K562 (cell line): ENCODE measurements around the gene HYOU1. TPM values are rescaled to one million over a fixed set of nuclear protein-coding genes. Genes with fewer than 3 reads are reported as not detected.

Experiments used
- ARID2 ChIP-seq: fragments of 450-650 bp; IDR thresholded peaks from 2 replicates; pipeline ENCODE4 v1.6.1; 2017; ENCODE audit warnings: antibody characterized with exemption, mild to moderate bottlenecking
- E2F3 ChIP-seq: fragments of 250-450 bp; sonication (Bioruptor Pico); IDR thresholded peaks from 2 replicates; pipeline ENCODE4 v1.4.0; 2020; ENCODE audit warnings: mild to moderate bottlenecking
- ESRRB ChIP-seq: fragments of 250-450 bp; sonication (Bioruptor Pico); IDR thresholded peaks from 2 replicates; pipeline ENCODE4 v1.5.0; 2020; ENCODE audit warnings: mild to moderate bottlenecking, moderate library complexity, borderline replicate concordance
- HMGN3 ChIP-seq: IDR thresholded peaks from 2 replicates; pipeline ENCODE4 v1.6.1; 2011; ENCODE audit warnings: borderline replicate concordance, low read depth, mild to moderate bottlenecking, mixed read lengths, low read length; ENCODE audit not compliant: insufficient read length; ENCODE audit errors: extremely low read depth
- MAFG ChIP-seq: fragments of 450-650 bp; conservative IDR thresholded peaks from 2 replicates; pipeline ENCODE4 v1.6.1; 2016; ENCODE audit warnings: missing genetic modification characterization, missing compliant biosample characterization
- NR2C1 ChIP-seq, 2 experiments: fragments of 450-650 bp; IDR thresholded peaks; 2 replicates each; pipeline ENCODE4 v1.6.1; 2017; ENCODE audit warnings: mild to moderate bottlenecking in 2 of 2, antibody characterized with exemption in 1 of 2, inconsistent platforms in 1 of 2, missing compliant biosample characterization in 1 of 2, missing genetic modification characterization in 1 of 2
- POLR3A ChIP-seq: IDR thresholded peaks from 2 replicates; pipeline ENCODE4 v1.6.1; 2011; ENCODE audit warnings: borderline replicate concordance, mild to moderate bottlenecking, moderate library complexity; ENCODE audit not compliant: insufficient read length, insufficient read depth; ENCODE audit errors: extremely low read depth
- RFX5 ChIP-seq: IDR thresholded peaks from 2 replicates; pipeline ENCODE4 v1.6.1; 2011; ENCODE audit warnings: low read depth, mild to moderate bottlenecking, improper control_type of control experiment, low read length
- SMC3 ChIP-seq: conservative IDR thresholded peaks from 2 replicates; pipeline ENCODE4 v1.6.1; 2011; ENCODE audit warnings: low read depth, low read length, improper control_type of control experiment; ENCODE audit not compliant: insufficient read depth
- SRSF3 ChIP-seq: fragments of 200-400 bp; formaldehyde crosslinking; IDR thresholded peaks from 2 replicates; pipeline ENCODE4 v1.6.1; 2016; ENCODE audit warnings: mild to moderate bottlenecking, low read length, moderate library complexity; ENCODE audit not compliant: insufficient read depth
- YY1 ChIP-seq, 3 experiments: IDR thresholded peaks; 2 replicates each; pipeline ENCODE4 v1.6.1; 2011; ENCODE audit warnings: low read length in 2 of 3, mild to moderate bottlenecking in 2 of 3, moderate library complexity in 2 of 3, borderline replicate concordance in 1 of 3, control low read depth in 1 of 3, low read depth in 1 of 3; ENCODE audit not compliant: insufficient read depth in 3 of 3, insufficient replicate concordance in 2 of 3, control insufficient read depth in 1 of 3, insufficient read length in 1 of 3; ENCODE audit errors: extremely low read depth in 1 of 3
- ZNF830 ChIP-seq: fragments of 250-450 bp; sonication (Bioruptor Pico); IDR thresholded peaks from 2 replicates; pipeline ENCODE4 v1.5.0; 2021; ENCODE audit warnings: mild to moderate bottlenecking
- polyA plus RNA-seq, 8 experiments: library from polyadenylated mRNA; depleted of rRNA in 4 of 8; stranded (reverse) in 5 of 8; unstranded in 3 of 8; fragments of >200 nt; fragmentation: Nextera tagmentation in 2 of 8; fragmentation: Illumina TruSeq in 1 of 8; extraction: Ambion mirVana in 2 of 8; extraction: Trizol in 1 of 8; gene quantifications; 2 replicates each; pipeline versions ENCODE4 v1.2.1 to v1.2.3, GENCODE V29; 2011 to 2014; ENCODE audit warnings: inconsistent platforms in 1 of 8, missing spikeins in 1 of 8
- total RNA-seq, 7 experiments: library from RNA; depleted of rRNA in 6 of 7; stranded (reverse); fragments of >200 nt in 6 of 7; fragmentation: Illumina TruSeq in 2 of 7; extraction: Trizol in 2 of 7; gene quantifications; 2 replicates each; pipeline versions ENCODE4 v1.2.1 to v1.2.3, GENCODE V29; 2011 to 2021; ENCODE audit warnings: low replicate concordance in 1 of 7
- TF ChIP-seq, protein P1 (sequence below), 2 experiments: fragments of 150-350 bp in 1 of 2; IDR thresholded peaks; 2 replicates each; pipeline ENCODE4 v1.6.1; 2012 to 2016; ENCODE audit warnings: low read depth in 2 of 2, low read length in 2 of 2, mild to moderate bottlenecking in 1 of 2, moderate library complexity in 1 of 2
- TF ChIP-seq, protein P2 (sequence below): fragments of 450-650 bp; conservative IDR thresholded peaks from 2 replicates; pipeline ENCODE4 v1.6.1; 2016; ENCODE audit warnings: missing genetic modification characterization, low read depth, mild to moderate bottlenecking, missing compliant biosample characterization, moderate library complexity
- TF ChIP-seq, protein P3 (sequence below): IDR thresholded peaks from 2 replicates; pipeline ENCODE4 v1.6.1; 2011; ENCODE audit not compliant: insufficient read length; ENCODE audit errors: extremely low read depth
- TF ChIP-seq, protein P4 (sequence below): sonication (generic); formaldehyde crosslinking; IDR thresholded peaks from 2 replicates; pipeline ENCODE4 v1.8.0; 2022; ENCODE audit warnings: mild to moderate bottlenecking, low read depth, missing genetic modification reagents
- TF ChIP-seq, protein P5 (sequence below): fragments of 450-650 bp; IDR thresholded peaks from one replicate; pipeline ENCODE4 v1.6.1; 2018; ENCODE audit warnings: mild to moderate bottlenecking, moderate library complexity; ENCODE audit not compliant: partially characterized antibody

The HYOU1 gene
- total and polyA plus RNA-seq, 9 of the 15 experiments (the other 6 are each of a cell fraction or from before 2014, with no cell fraction given): 19.5 to 197 (median 128) TPM

DNA sequence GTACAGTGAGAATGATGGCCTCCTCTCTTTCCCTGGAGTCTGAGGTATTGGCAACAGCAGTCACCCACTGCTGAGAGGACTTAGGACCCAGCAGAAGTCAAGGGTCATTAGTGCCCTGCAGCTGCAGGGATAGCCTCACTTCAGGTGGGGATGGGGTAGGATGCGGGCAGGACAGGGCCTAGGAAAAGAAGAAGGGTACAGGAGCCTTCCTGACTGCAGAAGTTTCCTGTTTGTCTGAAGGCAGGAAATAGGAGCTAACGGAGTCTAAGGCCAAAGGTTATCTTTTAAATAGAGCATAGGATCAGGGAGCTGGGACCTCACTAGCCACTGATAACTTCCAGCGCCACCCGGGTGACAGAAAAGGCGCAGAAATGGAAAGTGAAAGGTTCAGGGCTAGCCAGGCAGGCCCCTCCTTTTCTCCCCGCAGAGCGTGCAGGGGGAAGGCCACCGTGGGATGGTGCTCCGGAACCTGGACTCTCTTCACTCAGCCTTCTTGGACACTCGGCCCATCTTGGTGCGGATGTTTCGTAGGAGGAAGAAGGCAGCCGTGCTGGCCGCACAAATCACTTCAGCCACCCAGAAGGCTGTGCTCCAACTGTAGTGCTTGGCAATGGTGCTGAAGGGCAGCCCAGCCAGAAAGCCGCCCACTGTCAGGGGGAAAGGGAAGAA lies 32.4 kb downstream of the HYOU1 start (continued):
- TF ChIP-seq, protein P1, sequence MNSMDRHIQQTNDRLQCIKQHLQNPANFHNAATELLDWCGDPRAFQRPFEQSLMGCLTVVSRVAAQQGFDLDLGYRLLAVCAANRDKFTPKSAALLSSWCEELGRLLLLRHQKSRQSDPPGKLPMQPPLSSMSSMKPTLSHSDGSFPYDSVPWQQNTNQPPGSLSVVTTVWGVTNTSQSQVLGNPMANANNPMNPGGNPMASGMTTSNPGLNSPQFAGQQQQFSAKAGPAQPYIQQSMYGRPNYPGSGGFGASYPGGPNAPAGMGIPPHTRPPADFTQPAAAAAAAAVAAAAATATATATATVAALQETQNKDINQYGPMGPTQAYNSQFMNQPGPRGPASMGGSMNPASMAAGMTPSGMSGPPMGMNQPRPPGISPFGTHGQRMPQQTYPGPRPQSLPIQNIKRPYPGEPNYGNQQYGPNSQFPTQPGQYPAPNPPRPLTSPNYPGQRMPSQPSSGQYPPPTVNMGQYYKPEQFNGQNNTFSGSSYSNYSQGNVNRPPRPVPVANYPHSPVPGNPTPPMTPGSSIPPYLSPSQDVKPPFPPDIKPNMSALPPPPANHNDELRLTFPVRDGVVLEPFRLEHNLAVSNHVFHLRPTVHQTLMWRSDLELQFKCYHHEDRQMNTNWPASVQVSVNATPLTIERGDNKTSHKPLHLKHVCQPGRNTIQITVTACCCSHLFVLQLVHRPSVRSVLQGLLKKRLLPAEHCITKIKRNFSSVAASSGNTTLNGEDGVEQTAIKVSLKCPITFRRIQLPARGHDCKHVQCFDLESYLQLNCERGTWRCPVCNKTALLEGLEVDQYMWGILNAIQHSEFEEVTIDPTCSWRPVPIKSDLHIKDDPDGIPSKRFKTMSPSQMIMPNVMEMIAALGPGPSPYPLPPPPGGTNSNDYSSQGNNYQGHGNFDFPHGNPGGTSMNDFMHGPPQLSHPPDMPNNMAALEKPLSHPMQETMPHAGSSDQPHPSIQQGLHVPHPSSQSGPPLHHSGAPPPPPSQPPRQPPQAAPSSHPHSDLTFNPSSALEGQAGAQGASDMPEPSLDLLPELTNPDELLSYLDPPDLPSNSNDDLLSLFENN (IDR thresholded peaks at IDR 0.05; ENCODE audit: low read depth in 2 of 2, low read length in 2 of 2): no peak
- TF ChIP-seq SRSF3: no peak
- TF ChIP-seq, protein P2, sequence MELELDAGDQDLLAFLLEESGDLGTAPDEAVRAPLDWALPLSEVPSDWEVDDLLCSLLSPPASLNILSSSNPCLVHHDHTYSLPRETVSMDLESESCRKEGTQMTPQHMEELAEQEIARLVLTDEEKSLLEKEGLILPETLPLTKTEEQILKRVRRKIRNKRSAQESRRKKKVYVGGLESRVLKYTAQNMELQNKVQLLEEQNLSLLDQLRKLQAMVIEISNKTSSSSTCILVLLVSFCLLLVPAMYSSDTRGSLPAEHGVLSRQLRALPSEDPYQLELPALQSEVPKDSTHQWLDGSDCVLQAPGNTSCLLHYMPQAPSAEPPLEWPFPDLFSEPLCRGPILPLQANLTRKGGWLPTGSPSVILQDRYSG (tag): no peak; the same call in 1 of the 2 replicates
- TF ChIP-seq, protein P3, sequence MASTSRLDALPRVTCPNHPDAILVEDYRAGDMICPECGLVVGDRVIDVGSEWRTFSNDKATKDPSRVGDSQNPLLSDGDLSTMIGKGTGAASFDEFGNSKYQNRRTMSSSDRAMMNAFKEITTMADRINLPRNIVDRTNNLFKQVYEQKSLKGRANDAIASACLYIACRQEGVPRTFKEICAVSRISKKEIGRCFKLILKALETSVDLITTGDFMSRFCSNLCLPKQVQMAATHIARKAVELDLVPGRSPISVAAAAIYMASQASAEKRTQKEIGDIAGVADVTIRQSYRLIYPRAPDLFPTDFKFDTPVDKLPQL: no peak
- TF ChIP-seq HMGN3: no peak
- TF ChIP-seq NR2C1 (IDR thresholded peaks at IDR 0.05): peak; percentile 26; the same call in 1 of the 2 replicates
- TF ChIP-seq NR2C1 (tag; IDR thresholded peaks at IDR 0.05): peak; percentile 73
- TF ChIP-seq, protein P4, sequence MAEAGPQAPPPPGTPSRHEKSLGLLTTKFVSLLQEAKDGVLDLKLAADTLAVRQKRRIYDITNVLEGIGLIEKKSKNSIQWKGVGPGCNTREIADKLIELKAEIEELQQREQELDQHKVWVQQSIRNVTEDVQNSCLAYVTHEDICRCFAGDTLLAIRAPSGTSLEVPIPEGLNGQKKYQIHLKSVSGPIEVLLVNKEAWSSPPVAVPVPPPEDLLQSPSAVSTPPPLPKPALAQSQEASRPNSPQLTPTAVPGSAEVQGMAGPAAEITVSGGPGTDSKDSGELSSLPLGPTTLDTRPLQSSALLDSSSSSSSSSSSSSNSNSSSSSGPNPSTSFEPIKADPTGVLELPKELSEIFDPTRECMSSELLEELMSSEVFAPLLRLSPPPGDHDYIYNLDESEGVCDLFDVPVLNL: no peak
- TF ChIP-seq, protein P5, sequence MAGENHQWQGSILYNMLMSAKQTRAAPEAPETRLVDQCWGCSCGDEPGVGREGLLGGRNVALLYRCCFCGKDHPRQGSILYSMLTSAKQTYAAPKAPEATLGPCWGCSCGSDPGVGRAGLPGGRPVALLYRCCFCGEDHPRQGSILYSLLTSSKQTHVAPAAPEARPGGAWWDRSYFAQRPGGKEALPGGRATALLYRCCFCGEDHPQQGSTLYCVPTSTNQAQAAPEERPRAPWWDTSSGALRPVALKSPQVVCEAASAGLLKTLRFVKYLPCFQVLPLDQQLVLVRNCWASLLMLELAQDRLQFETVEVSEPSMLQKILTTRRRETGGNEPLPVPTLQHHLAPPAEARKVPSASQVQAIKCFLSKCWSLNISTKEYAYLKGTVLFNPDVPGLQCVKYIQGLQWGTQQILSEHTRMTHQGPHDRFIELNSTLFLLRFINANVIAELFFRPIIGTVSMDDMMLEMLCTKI: no peak
- no peak for TF ChIP-seq SMC3
- TF ChIP-seq ZNF830 (CRISPR knock-in tag): no peak
- no peak for TF ChIP-seq POLR3A
- TF ChIP-seq ESRRB (CRISPR knock-in tag): no peak
- TF ChIP-seq RFX5: no peak
- TF ChIP-seq E2F3: no peak
- no peak for TF ChIP-seq ARID2
- no peak for TF ChIP-seq YY1 (IDR thresholded peaks at IDR 0.05; ENCODE audit: borderline replicate concordance in 1 of 3, control insufficient read depth in 1 of 3, extremely low read depth in 1 of 3, insufficient read depth in 3 of 3, insufficient read length in 1 of 3, insufficient replicate concordance in 2 of 3, low read depth in 1 of 3, low read length in 2 of 3)
- no peak for TF ChIP-seq MAFG (tag)
